Body of pancreas (tissue), 4 donors: ENCODE data around the gene DRC1.

ENCODE experiments used
- CTCF ChIP-seq, 7 experiments: fragments of 450-650 bp in 4 of 7; fragments of 200-600 bp in 3 of 7; sonication (generic) in 3 of 7; IDR thresholded peaks; one replicate each; pipeline ENCODE4 v1.5.1; 2016 to 2019; ENCODE audit warnings: antibody characterized with exemption in 7 of 7
- POLR2A ChIP-seq, 3 donors: fragments of 450-650 bp; IDR thresholded peaks; one replicate each; pipeline ENCODE4 v1.6.1; 2016; ENCODE audit warnings: antibody characterized with exemption in 3 of 3, mild to moderate bottlenecking in 2 of 3

DNA sequence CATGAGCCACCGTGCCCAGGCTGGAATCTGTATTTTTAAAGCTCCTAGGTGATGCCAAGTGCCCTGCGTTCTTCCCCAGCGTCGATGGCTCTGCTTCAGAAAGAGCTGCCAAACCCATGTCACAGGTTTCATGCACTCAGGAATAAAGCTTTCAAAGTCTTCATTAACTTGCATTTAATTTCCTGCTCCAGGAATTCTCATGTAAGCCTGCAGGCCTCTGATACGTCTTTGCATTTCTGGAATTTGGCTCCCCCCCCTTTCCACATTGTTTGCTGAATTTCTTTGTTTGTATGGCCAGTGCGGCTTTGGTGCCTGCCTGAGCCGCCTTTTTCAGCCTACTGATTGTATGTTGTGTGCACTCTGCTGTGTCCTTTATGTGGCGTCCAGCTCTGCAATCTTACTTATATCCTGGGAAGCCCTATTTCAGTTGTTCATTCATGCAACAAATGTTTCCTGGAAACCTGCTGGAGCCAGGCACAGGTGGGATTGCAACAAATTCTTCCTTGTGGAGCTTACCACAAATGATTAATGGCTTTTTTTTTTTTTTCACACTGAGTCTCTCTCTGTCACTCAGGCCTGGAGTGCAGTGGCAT lies 94.1 kb downstream of the DRC1 start:
- no peak for TF ChIP-seq CTCF (IDR thresholded peaks at IDR 0.05)
- TF ChIP-seq POLR2A (IDR thresholded peaks at IDR 0.05): no peak
